Measurements from ENCODE around the gene SFN. TPM values are rescaled to one million over a fixed set of nuclear protein-coding genes. Genes with fewer than 3 reads are reported as not detected.

The SFN gene
- total RNA-seq, 1 donor from 2014 or later, result not detected

GRCh38 chr1:26910343-26911160, 47.6 kb downstream of the SFN start:
- Mint-ChIP-seq H3K36me3 (ENCODE audit: low read depth) (no peaks in the 10 kb centered on the region), H3K27me3 (ENCODE audit: low read depth) (no peaks in the 10 kb centered on the region), H3K4me3 (ENCODE audit: unreplicated experiment) (no peak overlapping the region), H3K9me3 (ENCODE audit: low read depth) (no peaks in the 10 kb centered on the region), H3K4me1 (ENCODE audit: low read depth) (no peaks in the 10 kb centered on the region), H3K27ac (ENCODE audit: unreplicated experiment) (no peak overlapping the region)
- DNase-seq (ENCODE audit: low spot score), result peak; percentile 4
- TF ChIP-seq CTCF (IDR thresholded peaks at IDR 0.05), result no peak

GRCh38 chr1:26911399-26912146, 48.6 kb downstream of the SFN start:
- no peaks in the 10 kb centered on the region for H3K4me1 Mint-ChIP-seq (ENCODE audit: low read depth)

GRCh38 chr1:26912147-26912490, 49.2 kb downstream of the SFN start:
- H3K36me3 Mint-ChIP-seq (ENCODE audit: low read depth), result no peaks in the 10 kb centered on the region
- no peak overlapping the region for H3K4me3 Mint-ChIP-seq (ENCODE audit: unreplicated experiment)
- H3K27me3 Mint-ChIP-seq (ENCODE audit: low read depth), result peaks cover 3% of the 10 kb centered on the region
- H3K9me3 Mint-ChIP-seq (ENCODE audit: low read depth), result no peaks in the 10 kb centered on the region
- no peak for DNase-seq (ENCODE audit: low spot score)
- no peak for TF ChIP-seq CTCF (IDR thresholded peaks at IDR 0.05)
- no peaks in the 10 kb centered on the region for H3K4me1 Mint-ChIP-seq (ENCODE audit: low read depth)
- no peak overlapping the region for H3K27ac Mint-ChIP-seq (ENCODE audit: unreplicated experiment)

More at GRCh38 chr1:26911399-26912146, 48.6 kb downstream of the SFN start:
- H3K27ac Mint-ChIP-seq (ENCODE audit: unreplicated experiment), result no peak overlapping the region
- no peaks in the 10 kb centered on the region for H3K9me3 Mint-ChIP-seq (ENCODE audit: low read depth)
- no peak for TF ChIP-seq CTCF (IDR thresholded peaks at IDR 0.05)
- DNase-seq (ENCODE audit: low spot score), result no peak
- H3K4me3 Mint-ChIP-seq (ENCODE audit: unreplicated experiment), result no peak overlapping the region
- peaks cover 3% of the 10 kb centered on the region for H3K27me3 Mint-ChIP-seq (ENCODE audit: low read depth)
- no peaks in the 10 kb centered on the region for H3K36me3 Mint-ChIP-seq (ENCODE audit: low read depth)

- Mint-ChIP-seq H3K4me1 (ENCODE audit: low read depth) (no peaks in the 10 kb centered on the region), H3K27ac (ENCODE audit: unreplicated experiment) (no peak overlapping the region), H3K9me3 (ENCODE audit: low read depth) (no peaks in the 10 kb centered on the region), H3K27me3 (ENCODE audit: low read depth) (peaks cover 3% of the 10 kb centered on the region), H3K36me3 (ENCODE audit: low read depth) (no peaks in the 10 kb centered on the region), H3K4me3 (ENCODE audit: unreplicated experiment) (no peak overlapping the region)
- no peak for DNase-seq (ENCODE audit: low spot score)
- TF ChIP-seq CTCF (IDR thresholded peaks at IDR 0.05), result no peak
Measured at GRCh38 chr1:26913389-26913753, 50.4 kb downstream of the SFN start.

Other genes with a start within 250 kb of the SFN start
- 56.1 to 59.5 TPM (median 57.2 TPM) in 3 replicates for gene ARID1A, start 167.1 kb upstream of the SFN start, total RNA-seq
- gene PIGV, start 75.2 kb upstream of the SFN start, total RNA-seq, result 11.2 to 15.8 TPM (median 12.4 TPM) in 3 replicates
- gene ZDHHC18, start 36.5 kb upstream of the SFN start, total RNA-seq, result 20.2 to 27.8 TPM (median 25.5 TPM) in 3 replicates
- 19.8 to 22.0 TPM (median 21.7 TPM) in 3 replicates for gene GPN2, start 27.1 kb downstream of the SFN start, total RNA-seq
- gene GPATCH3, start 37.3 kb downstream of the SFN start, total RNA-seq, result 13.7 to 14.1 TPM (median 13.7 TPM) in 3 replicates
- not detected in 3 replicates for gene NR0B2, start 50.8 kb downstream of the SFN start, total RNA-seq
- 44.4 to 53.7 TPM (median 45.8 TPM) in 3 replicates for gene NUDC, start 58.6 kb downstream of the SFN start, total RNA-seq
- gene KDF1, start 97.3 kb downstream of the SFN start, total RNA-seq, result not detected in 3 replicates
- gene TRNP1, start 130.5 kb downstream of the SFN start, total RNA-seq, result 56.5 to 76.5 TPM (median 72.1 TPM) in 3 replicates
- 15.2 to 39.1 TPM (median 38.1 TPM) in 3 replicates for gene TENT5B, start 149.7 kb downstream of the SFN start, total RNA-seq